ENCODE measurements around the gene KDM3B.

GRCh38 chr5:138352071-138352721, at the start of gene KDM3B:
- TF ChIP-seq EP300 (IDR thresholded peaks at IDR 0.05) (peak in 1 of 2 donors; percentile 56), POLR2A (IDR thresholded peaks at IDR 0.05) (no peak)
- TF ChIP-seq, protein P1, sequence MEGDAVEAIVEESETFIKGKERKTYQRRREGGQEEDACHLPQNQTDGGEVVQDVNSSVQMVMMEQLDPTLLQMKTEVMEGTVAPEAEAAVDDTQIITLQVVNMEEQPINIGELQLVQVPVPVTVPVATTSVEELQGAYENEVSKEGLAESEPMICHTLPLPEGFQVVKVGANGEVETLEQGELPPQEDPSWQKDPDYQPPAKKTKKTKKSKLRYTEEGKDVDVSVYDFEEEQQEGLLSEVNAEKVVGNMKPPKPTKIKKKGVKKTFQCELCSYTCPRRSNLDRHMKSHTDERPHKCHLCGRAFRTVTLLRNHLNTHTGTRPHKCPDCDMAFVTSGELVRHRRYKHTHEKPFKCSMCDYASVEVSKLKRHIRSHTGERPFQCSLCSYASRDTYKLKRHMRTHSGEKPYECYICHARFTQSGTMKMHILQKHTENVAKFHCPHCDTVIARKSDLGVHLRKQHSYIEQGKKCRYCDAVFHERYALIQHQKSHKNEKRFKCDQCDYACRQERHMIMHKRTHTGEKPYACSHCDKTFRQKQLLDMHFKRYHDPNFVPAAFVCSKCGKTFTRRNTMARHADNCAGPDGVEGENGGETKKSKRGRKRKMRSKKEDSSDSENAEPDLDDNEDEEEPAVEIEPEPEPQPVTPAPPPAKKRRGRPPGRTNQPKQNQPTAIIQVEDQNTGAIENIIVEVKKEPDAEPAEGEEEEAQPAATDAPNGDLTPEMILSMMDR (IDR thresholded peaks at IDR 0.05) = peak; percentile 97 to 99 (median 98)

Measured in tibial nerve (tissue), 4 donors.